ENCODE results near the gene NRXN3.
"Not testable (repeated sequence)": the region's sequence is repeated elsewhere in the genome, so short reads cannot be mapped to it uniquely, and the experiment has no call there.

Gene NRXN3

DNA sequence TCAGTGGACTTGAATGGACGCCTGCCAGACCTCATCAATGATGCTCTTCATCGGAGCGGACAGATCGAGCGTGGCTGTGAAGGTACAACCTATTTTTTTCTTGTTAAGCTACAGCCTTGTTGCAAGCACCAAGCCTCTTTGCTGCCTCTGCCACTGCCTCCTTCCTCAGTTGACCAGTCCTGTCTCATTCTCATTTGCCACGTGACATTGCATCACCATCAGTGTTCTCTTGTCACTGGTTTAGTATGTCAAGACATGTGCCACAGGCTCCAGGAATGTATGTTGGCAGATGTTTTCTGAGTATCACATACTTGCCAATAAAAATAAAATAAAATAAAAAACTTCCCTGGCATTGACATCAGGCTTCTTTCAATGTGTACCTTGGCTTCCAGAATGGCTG lies 798.1 kb downstream of the NRXN3 start:
- DNase-seq, result no peak

DNA sequence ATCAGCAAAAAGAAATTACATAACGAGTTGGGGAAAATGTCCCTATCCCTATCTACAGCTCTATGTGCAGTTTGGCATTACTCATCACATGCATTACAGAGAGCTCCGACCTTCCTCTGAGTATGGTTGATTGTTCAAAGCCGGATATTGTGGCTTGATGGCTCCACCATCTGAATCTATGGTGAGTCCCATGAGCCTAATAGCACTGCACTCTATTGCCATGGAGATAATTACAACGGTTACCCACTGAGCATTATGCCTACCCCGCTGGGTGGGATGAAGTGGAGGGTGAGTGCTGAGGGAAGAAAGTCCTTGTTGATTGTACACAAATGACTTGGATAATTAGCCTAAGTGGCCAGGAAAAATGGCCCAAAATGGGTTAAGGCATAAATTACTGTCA lies 800.5 kb downstream of the NRXN3 start:
- no peak for DNase-seq

DNA sequence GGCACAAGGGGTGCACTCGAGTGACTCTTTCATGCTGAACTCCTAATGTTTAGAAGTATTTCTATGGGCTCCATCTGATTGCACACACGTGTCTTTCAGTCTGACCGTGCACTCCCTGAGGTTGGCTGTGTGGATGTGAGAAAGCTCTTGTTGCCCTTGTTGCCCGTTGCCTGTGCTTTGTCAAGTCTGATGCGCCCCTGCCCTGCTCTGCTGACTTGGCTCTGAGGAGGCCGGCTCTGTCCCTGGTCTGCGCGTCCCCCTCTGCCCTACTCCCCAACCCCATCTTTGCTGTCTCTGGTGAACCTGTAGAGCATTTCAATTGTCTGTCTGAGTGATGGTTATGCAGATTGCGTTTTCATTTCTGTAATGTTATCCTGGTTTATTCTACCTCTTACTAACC lies 802.3 kb downstream of the NRXN3 start:
- no peak for DNase-seq

DNA sequence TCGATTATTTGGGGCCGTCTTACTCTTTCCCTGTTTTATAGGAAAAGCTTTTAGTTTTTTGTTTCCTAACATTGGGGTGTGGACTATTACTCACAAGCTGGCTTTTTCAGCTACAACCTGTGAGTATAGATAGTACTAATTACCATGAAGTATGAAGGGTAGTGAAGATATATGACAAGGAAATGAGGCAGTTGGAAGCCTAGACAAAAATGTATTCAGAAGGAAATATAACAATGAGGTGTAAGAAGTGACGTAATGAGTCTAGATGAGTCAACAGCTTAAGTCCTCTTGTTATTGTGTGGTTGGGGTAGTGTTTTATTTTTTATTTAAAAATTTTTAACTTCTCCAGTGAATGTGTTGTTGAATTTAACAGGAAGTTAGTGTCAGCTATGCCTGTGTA lies 804.5 kb downstream of the NRXN3 start:
- no peak for DNase-seq

DNA sequence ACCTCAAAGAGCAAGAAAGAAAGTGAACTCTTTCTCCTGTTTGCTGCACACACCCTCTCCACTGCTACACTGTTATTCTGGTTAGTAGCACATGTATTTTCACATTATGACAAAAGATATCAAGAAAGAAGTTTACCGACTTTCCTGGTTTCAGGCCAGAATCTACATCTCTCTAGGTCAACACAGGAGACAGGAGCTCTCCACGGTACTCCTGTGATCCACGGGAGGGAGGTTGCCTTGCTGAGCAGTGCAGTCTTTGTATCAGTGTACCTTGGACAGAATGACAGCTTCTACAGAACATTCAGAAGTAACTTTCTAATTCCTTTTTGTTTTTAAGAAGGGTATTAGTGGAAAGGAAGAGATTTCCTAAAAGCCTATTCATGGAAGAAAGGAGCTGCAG lies 805.6 kb downstream of the NRXN3 start:
- DNase-seq, result no peak

DNA sequence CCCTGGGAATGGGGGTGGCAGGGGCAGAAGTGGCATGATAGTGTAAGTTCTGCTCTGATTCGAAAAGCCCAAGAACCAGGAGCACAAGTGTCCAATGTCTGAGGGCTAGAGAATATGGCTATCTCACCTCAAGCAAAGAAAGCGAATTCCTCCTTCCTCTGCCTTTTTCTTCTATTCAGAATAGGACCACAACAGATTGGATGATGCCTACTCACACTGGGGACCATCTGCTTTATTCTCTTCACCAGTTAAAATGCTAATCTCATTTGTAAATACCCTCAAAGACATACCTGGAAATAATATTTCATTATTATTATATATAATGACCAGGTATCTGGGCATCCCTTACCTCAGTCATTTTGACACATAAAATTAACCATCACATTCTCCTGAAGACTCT lies 808.7 kb downstream of the NRXN3 start:
- DNase-seq, result no peak

DNA sequence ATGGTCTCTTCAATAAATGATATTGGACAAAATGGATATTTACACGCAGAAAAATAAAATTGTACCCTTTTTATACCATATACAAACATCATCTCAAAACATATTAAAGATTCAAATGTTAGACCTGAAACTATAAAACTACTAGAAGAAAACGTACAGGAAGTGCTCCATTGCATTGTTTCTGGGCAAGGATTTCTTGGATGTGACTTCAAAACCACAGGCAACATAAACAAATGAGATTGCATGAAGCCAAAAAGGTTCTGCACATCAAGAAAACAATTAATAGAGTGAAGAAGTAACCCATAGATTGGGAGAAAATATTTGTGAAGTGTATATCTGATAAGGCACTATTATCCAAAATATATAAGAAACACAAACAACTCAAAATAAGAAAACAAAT lies 812.4 kb downstream of the NRXN3 start:
- no peak for DNase-seq

DNA sequence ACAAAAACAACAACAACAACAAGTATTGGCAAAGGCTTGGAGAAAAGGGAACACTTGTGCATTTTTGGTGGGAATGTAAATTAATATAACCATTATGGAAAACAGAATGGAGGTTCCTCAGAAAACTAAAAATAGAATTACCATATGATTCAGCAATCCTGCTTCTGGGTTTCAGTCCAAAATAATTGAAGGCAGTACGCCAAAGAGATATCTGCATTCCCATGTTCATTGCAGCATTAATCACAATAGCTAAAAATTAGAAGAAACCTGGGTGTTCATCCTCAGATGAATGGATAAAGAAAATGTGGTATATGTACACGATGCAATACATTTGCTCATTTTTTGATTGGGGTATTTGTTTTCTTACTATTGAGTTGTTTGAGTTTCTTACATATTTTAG lies 813.0 kb downstream of the NRXN3 start:
- no peak for DNase-seq

DNA sequence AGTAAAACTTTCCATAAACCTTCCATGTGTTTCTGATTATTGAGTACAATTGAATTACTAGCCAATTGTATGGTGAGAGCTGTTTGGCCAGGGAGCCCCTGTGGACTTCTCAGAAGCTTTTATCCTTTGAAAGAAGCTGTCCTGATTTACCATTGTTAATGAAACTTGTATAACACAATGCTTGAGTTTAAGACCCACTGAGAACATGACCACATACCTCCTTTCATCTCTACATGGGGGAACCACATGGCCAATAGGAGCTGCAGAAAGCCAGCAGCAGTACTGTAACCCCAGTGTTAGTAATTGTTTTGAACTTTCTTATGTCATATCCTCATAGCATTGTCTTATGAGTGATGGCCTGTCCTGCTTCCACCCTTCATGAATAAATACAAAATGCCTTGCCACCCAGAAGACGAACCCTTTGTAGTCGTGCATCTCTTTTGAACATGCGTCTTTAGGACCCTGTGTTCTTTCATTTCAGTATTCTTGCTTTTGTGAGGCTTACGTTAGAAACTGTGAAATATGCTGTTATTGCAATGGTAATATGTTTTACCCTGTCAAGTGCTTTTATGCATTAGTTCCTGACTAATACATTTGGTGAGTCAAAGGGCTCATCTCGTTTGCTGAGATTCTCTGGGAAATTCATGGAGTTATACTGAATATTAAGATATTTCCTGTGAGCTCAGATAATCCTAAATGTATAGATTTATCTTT lies 815.7 kb downstream of the NRXN3 start:
- DNase-seq, result no peak

DNA sequence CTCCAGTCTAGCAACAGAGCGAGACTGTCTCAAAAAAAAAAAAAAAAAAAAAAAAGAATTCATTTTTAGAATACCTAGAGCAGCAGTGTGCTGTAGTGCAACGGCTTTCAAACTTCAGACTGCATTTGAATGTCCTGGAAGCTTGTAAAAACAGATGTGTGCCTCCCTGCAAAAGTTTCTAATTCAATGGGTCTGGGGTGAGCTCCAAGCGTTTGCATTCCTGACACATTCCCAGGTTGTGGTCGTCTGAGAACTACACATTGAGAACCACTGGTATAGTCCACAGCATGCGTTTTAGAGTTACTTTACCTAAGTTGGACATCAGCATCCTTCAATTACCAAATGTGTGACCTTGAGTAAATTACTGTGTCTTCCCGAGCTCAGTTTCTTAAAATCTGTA lies 816.8 kb downstream of the NRXN3 start:
- DNase-seq, result no peak

DNA sequence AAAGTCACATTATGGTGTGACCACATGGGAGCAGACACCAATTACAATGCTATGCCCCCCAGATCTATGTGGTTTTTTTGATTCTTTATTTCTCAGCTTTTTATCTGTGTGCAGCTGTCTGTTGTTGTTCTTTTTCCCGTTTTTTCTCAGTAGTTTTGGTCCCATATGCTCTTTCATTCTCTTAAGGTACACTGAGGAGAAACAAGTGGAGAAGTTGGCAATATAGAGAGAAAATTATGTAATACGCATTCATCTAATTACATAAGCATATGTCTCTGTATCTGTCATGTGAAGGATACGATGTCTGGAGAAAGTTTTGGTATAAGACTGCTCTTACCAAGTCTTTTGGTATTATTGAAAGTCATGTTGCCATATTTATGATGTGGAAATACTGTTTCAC lies 819.0 kb downstream of the NRXN3 start:
- DNase-seq, result no peak

DNA sequence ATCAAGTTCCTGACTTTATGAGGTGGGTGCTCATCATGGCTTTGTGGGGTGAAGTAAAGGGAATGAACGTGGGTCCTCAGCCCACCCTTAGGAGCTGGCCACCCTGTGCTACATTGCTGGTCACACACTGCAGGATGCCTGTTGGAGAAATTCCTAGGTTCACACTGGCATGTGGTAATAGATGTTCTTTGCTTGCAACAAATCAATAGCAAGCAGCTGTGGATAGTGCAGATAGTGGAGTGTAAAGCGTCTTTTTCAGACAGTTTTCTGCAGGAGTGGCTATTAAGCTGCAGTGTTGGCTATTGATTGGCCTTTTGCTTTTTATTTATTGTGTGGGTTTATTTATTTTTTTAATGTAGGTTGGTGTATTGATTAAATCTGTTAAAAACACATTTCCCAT lies 822.7 kb downstream of the NRXN3 start:
- DNase-seq, result no peak

DNA sequence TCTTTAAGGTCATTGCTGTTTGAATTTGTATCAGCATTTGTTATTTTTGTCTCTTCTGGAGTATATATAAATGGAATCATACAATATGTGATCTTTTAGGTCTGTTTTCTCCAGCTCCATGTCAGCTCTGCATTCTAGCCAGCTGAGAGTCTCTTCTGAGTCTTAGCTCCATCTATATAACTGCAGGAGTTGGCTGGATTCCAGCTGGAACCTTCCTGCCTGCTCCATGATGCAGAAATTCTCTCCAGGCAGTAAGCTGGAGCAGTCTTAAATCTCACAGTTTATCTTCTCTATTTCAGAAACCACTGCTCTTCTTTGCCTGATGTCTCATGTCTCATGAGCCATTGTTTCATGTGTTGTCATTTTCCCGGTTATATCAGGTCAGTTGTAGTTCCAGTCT lies 827.6 kb downstream of the NRXN3 start:
- DNase-seq, result no peak

DNA sequence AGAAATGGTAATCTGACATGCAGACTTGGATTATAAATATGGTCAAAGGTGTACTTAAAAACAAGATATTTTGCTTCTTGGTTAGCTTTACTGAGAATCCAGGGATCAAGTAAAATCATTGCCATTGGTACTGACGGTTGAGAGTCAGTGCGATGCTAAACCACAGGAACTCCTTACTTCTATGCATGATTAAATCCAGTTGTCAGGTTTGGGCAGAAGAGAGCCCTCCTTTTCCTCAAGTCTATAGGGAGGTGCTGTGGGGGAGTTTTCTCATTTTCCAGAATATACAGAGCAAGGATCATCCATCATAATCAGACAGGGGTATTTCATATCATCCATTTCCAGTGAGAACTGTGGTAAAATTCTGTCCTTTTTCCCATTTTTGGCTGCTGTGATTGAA lies 839.1 kb downstream of the NRXN3 start:
- no peak for DNase-seq

DNA sequence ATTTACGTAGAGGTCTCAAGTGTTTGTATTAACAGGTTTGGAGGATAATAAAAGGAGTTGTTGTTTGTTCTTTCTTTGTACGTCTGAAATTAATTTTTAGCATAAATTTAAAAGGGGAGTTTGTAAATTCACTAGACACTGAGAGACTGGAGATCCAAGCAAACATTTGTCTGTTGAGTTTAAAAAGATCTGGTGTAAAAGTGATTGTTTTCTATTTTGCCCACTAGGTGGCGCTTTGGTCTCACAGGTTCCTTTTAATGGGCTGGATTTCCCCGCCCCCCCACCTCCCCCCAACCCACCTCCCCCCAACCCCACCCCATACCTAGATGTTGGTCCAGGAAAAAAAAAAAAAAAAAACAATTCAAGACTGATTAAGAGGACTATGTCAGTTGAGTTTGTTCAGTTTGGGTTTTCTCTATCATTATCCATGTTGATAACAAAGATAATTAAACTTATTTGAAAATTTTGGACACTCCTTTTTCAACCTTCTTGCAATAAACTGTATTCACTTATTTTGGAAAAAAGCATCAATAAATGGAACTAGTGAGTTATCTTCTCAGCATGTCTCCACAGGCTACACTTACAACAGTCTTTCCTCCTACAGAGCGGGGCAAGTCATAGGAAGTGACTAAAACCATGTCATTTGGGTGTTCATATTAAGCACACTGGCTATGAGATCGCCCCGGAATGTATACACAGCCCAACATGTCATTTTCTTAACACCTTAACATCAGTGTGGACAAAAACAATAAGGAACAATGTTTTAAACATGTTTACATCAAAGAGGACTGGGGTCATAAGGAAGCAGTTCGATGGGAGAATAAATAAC lies 841.1 kb downstream of the NRXN3 start:
- no peak for DNase-seq

DNA sequence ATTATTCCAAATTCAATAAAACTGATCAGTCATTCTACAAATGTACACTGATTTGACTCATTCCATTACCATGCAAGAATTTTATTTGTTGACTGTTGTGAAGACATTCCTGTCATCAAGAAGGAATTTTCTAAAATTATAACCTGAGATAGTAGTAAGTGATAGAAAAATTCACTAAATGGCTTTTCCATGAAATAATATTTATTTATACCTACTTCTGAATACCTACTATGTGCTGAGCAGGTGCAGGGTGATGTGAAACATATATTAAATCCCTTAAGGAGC lies 841.7 kb downstream of the NRXN3 start:
- no peak for DNase-seq

DNA sequence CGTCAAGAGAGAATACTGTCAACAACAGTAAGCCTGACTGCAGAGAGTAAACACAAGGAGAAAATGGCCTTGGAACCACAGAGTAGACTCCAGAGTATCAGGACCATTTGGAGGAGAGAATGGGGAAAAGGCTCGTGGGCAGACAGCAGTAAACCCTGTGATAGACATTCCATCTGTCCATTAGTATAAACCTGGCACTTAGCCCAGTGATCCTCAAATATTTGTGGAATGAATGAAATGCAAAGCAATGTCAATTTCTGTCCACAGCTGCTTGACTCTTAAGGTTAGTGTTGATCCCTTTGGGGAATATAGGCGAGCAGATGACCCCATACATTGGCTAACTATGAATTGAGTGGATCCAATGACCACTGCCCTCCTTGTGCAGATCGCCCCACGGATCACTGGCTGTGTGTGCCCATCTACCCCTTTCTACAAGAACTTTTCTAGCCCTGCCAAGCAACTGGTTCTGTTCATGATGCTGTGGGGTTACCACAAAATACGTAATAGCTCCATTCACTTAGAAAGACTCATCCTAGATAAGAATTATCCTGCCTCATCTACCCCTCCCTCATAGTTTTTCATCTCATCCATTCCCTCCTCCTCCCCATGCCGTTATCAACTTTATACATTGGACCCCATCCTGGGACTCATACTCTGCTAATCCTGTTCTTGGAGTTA lies 846.8 kb downstream of the NRXN3 start:
- no peak for DNase-seq

DNA sequence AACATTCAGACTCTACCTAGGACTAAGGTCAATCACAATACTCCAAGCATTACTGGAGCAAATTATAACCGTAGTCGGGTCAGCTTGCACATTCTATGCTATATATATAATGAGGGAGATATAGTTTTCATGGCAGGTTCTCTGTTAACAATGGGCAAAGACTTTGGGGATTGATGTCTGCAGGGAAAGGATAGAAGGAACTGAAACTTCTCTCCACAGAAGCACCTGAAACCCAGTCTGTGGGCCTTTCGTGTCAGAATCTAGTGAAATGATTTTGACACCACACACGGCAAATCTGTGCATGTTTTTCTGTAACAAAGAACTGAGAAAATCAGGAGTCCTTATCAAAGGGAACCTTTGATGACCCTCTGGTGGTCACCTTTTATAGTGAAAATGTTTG lies 847.4 kb downstream of the NRXN3 start:
- no peak for DNase-seq

DNA sequence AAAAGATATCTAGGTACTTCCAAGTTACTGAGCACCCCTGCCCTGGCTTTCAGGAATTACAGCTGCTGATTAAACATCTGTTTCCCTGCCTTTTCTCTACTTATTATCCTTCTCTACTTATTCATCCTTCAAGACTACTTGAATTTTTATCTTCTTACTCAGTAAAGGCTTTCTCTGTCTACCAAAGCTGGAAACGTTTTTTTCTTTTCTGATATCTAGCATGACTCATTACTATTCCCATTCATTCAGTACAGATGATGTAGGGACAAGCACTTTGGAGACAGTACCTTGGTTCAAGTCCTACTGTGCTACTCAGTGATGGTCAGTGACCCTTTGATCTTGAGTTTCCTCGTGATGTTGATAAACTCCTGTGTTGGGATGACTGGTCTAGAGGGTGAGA lies 848.7 kb downstream of the NRXN3 start:
- DNase-seq, result no peak

DNA sequence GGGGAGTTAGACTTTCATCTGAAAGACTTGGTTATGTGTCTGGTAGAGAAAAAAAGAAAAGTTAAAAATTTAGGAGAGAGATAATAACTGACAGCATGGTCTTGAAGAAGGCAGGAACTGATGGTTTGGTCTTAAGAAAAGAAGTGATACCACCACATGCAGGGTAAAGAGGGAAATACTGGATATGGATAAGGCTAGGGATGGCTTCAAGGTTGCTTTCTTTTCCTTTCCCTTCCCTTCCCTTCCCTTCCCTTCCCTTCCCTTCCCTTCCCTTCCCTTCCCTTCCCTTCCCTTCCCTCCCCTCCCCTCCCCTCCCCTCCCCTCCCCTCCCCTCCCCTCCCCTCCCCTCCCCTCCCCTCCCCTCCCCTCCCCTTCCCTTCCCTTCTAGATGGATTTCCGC lies 849.7 kb downstream of the NRXN3 start:
- DNase-seq, result not testable (repeated sequence)

DNA sequence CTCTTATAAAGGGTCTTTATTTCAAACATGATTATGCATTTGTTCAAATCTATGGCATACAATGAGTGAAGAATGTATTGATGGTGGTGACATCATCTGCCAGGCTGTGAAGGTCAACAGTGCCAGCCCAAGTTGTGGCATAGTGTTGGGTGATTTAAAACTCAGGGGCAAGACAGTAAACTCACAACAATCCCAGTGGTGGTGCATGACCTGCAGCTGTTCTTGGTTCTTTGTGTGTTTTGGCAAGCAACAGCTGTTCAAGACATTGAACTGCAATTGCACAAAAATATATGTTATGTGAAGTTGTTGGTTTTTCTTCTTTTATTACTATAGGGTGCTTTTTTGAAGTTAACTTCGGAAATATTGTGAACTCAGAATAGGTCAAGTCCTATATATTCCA lies 851.6 kb downstream of the NRXN3 start:
- no peak for DNase-seq

DNA sequence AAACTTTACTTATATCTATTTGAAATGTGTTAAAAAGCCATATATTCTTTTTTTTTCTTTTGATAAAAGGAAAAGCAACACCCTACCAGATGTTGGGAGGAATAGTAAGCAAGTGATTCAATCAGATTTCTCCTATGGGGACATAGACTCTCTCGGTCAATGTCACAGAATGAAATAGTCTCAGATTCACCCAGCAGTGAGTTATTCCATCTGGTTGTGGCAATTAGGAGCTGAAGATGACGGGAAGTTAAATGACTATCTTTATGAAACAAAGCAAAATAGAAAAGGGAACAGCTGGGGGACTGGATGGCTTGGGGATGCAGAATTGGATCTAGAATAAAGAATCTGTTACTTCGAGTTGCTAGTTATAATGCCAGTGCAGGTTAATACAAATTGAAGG lies 857.0 kb downstream of the NRXN3 start:
- DNase-seq, result no peak

DNA sequence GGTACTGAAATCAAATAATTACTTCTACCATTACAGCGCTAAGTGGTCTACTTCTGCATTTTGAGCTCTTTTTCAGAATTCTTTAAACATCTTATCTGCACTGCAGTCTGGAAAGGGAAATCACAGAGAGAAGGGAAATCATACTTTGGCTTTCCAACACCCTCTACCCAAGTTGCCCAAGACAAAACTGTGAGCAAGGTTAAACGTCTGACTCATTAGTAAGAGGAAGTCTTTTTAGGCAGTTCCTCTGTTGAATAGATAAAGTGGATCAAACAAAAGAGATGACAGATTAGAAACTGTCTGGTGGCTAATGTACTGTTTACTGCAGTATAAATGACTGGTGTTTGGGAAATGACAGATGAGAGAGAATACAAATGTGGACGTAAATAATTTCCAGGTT lies 858.1 kb downstream of the NRXN3 start:
- DNase-seq, result no peak

DNA sequence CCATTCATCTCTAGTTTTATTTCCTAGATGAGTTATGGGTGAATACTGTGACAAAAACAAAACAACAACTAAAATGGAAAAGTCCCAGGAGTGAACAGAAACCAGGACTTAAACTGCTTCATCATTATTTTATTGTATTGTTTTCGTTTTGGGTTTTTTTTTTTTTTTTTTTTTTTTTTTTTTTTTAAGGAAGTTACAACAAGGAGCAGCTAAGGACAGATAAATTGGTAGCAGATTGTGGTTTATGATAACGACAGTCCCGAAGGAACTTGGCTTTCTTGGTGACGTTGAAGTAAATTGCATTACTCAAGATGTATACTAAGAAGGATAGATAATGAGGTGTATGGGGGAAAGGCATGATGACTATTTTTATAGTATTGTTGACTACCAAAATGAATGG lies 866.3 kb downstream of the NRXN3 start:
- no peak for DNase-seq

Data from stimulated activated CD4-positive, alpha-beta T cell treated with anti-CD3 and anti-CD28 coated beads, Interleukin-4, amount 100 ng/mL, for 24 hours (primary cell).